Natural killer cell (primary cell): ENCODE results near the gene TPM3. TPM values are rescaled to one million over a fixed set of nuclear protein-coding genes. Genes with fewer than 3 reads are reported as not detected.

ENCODE experiments used
- ATAC-seq, 3 donors: fragments of 150-1000 bp in 2 of 3; fragments of 200-7000 bp in 1 of 3; cut with Tn5 transposase; 1 replicate in 1 of 3; 2 replicates in 2 of 3; pipeline ENCODE4 v1.10.0; 2021; ENCODE audit warnings: mild to moderate bottlenecking in 2 of 3, moderate library complexity in 2 of 3
- DNase-seq, 2 donors: peaks; one replicate each; pipeline versions ENCODE4 v3.0.0 to v3.0.0-alpha.2; 2013 to 2021; ENCODE audit warnings: mixed read lengths in 1 of 2
- H3K27ac ChIP-seq: one replicate; pipeline ENCODE4 v1.5.1; 2013; ENCODE audit warnings: mild to moderate bottlenecking, low read length
- H3K27me3 ChIP-seq: one replicate; pipeline ENCODE4 v1.6.1; 2013; ENCODE audit warnings: low read length; ENCODE audit not compliant: control insufficient read depth, insufficient read depth
- H3K36me3 ChIP-seq: one replicate; pipeline ENCODE4 v1.6.1; 2013; ENCODE audit warnings: low read length; ENCODE audit not compliant: control insufficient read depth, insufficient read depth
- H3K4me1 ChIP-seq: one replicate; pipeline ENCODE4 v1.6.1; 2013; ENCODE audit warnings: low read length; ENCODE audit not compliant: control insufficient read depth, insufficient read depth
- H3K4me3 ChIP-seq: one replicate; pipeline ENCODE4 v1.5.1; 2013; ENCODE audit warnings: low read length
- H3K9me3 ChIP-seq: one replicate; pipeline ENCODE4 v1.6.1; 2013; ENCODE audit warnings: low read length; ENCODE audit not compliant: control insufficient read depth, insufficient read depth
- H3K27ac Mint-ChIP-seq, 2 donors: one replicate each; pipeline ENCODE4 v1.8.0; 2022; ENCODE audit warnings: mild to moderate bottlenecking in 2 of 2, mixed read lengths in 2 of 2, moderate library complexity in 1 of 2
- H3K27me3 Mint-ChIP-seq, 2 donors: one replicate each; pipeline ENCODE4 v1.8.0; 2022; ENCODE audit warnings: low read depth in 2 of 2, mixed read lengths in 2 of 2
- H3K36me3 Mint-ChIP-seq: one replicate; pipeline ENCODE4 v1.8.0; 2022; ENCODE audit warnings: mixed read lengths
- H3K4me1 Mint-ChIP-seq, 2 donors: one replicate each; pipeline ENCODE4 v1.8.0; 2022; ENCODE audit warnings: mixed read lengths in 2 of 2
- H3K4me3 Mint-ChIP-seq: one replicate; pipeline ENCODE4 v1.8.0; 2022; ENCODE audit warnings: mild to moderate bottlenecking, moderate library complexity, mixed read lengths
- H3K9me3 Mint-ChIP-seq, 2 donors: one replicate each; pipeline ENCODE4 v1.8.0; 2022; ENCODE audit warnings: mixed read lengths in 2 of 2
- WGBS: methylation state at CpG from one replicate; pipeline ENCODE4 v1.1.7; 2013; ENCODE audit warnings: missing lambda C conversion rate; ENCODE audit not compliant: insufficient coverage; 5-methylcytosine and 5-hydroxymethylcytosine counted together
- intact Hi-C: fragments of 100-400 bp; cut with micrococcal nuclease; formaldehyde crosslinking; loops from one replicate; pipeline ENCODE4 v1.14.2; 2022
- total RNA-seq, 4 donors: library from RNA; stranded (reverse); fragments of 120-200 nt in 1 of 4; gene quantifications; one replicate each; pipeline versions ENCODE4 v1.2.3 to v1.2.4, GENCODE V29; 2013 to 2022
- TF ChIP-seq, protein P1 (sequence below): fragments of 200-600 bp; IDR thresholded peaks from one replicate; pipeline ENCODE4 v1.8.0; 2022; ENCODE audit warnings: antibody characterized with exemption

TPM3 gene
- total RNA-seq, 3 donors from 2014 or later (not counting 1 experiment from before 2014, with no cell fraction given): 516 to 622 (median 551) TPM

DNA sequence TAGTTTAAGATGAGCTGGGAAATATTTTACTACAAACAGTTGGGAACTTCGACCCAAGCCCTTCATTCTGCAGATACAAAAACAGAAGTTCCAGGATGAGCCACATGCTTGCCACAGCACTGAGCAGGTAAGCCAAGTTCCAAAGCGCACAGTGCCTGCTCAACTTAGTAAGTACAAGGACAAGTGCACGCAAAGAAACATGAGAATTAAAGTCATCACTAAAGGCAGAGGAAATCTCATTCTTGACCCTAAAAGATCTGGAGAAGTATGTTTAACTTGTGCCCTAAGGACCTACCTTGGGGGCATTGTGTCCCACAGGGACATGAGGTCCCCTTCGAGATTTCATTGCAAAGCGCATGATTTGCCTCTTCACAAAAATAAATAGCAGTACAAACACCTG, 27.6 kb upstream of the TPM3 start:
- H3K4me3 Mint-ChIP-seq: peak overlapping the region; percentile 90
- peaks cover 6% of the 10 kb centered on the region for H3K36me3 Mint-ChIP-seq
- peaks cover 20% of the 10 kb centered on the region for H3K36me3 ChIP-seq
- peak overlapping the region; percentile 96 for H3K4me3 ChIP-seq
- no peak for ATAC-seq
- H3K27ac ChIP-seq: peak overlapping the region; percentile 95
- H3K27ac Mint-ChIP-seq: peak overlapping the region; percentile 97 to 98
- peak in 1 of 2 donors; percentile 27 for DNase-seq
- intact Hi-C loops: no loop called here
- TF ChIP-seq, protein P1, sequence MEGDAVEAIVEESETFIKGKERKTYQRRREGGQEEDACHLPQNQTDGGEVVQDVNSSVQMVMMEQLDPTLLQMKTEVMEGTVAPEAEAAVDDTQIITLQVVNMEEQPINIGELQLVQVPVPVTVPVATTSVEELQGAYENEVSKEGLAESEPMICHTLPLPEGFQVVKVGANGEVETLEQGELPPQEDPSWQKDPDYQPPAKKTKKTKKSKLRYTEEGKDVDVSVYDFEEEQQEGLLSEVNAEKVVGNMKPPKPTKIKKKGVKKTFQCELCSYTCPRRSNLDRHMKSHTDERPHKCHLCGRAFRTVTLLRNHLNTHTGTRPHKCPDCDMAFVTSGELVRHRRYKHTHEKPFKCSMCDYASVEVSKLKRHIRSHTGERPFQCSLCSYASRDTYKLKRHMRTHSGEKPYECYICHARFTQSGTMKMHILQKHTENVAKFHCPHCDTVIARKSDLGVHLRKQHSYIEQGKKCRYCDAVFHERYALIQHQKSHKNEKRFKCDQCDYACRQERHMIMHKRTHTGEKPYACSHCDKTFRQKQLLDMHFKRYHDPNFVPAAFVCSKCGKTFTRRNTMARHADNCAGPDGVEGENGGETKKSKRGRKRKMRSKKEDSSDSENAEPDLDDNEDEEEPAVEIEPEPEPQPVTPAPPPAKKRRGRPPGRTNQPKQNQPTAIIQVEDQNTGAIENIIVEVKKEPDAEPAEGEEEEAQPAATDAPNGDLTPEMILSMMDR: no peak
- H3K27me3 ChIP-seq: no peaks in the 10 kb centered on the region
- H3K4me1 Mint-ChIP-seq: peaks cover 56 to 68% of the 10 kb centered on the region in 2 donors
- no peaks in the 10 kb centered on the region for H3K9me3 Mint-ChIP-seq
- 18% methylated on average over 5 of the region's 5 CpGs for WGBS
- H3K4me1 ChIP-seq: peaks cover 21% of the 10 kb centered on the region
- peaks cover 0 to 2% of the 10 kb centered on the region in 2 donors for H3K27me3 Mint-ChIP-seq
- no peaks in the 10 kb centered on the region for H3K9me3 ChIP-seq

DNA sequence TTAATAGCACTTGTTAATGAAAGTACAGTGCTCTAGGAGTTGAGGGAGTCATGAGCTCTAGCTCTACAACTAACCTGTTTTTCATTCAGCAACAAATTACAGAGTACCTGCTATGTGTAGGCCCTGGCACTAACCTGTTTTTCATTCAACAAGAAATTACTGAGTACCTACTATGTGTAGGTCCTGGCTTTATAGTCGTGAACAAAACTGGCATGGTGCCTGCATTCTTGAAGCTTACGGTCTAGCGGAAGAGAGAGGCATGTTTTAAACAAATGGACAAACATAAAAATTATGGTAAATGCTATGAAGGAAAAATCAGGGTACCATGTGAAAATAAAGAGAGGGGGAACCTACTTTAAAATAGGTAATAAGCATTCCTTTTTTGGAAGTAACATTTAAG, 26.6 kb upstream of the TPM3 start:
- no peak overlapping the region for H3K27ac ChIP-seq
- peaks cover 29% of the 10 kb centered on the region for H3K36me3 ChIP-seq
- ATAC-seq (no peak), DNase-seq (no peak)
- Mint-ChIP-seq H3K27me3 (peaks cover 0 to 2% of the 10 kb centered on the region in 2 donors), H3K9me3 (no peaks in the 10 kb centered on the region), H3K27ac (peak overlapping the region; percentile 97 to 98), H3K4me3 (peak overlapping the region; percentile 90), H3K36me3 (peaks cover 6% of the 10 kb centered on the region), H3K4me1 (peaks cover 46 to 58% of the 10 kb centered on the region in 2 donors)
- H3K27me3 ChIP-seq: no peaks in the 10 kb centered on the region
- TF ChIP-seq, protein P1: no peak
- WGBS: 100% methylated on average over 3 of the region's 3 CpGs
- intact Hi-C loops: no loop called here
- H3K9me3 ChIP-seq: no peaks in the 10 kb centered on the region
- peaks cover 21% of the 10 kb centered on the region for H3K4me1 ChIP-seq
- H3K4me3 ChIP-seq: no peak overlapping the region

DNA sequence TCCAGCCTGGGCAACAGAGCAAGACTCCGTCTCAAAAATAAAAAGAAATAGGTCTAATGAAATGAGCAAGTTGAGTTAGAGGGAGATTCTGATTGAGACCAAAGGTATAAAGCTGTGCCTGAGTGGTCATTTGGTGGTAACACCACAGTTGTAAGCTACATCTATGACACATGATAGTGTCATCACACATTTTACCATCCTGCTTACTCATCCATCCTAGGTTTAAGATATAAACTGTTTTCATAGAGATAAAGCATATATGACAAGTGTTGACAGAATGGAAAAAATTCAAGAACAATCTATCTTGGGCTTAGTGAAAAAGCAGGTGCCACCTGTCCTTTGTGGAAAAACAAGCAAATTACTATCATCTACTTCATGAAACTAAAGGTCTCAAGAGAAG, 21.4 kb upstream of the TPM3 start:
- no peak for DNase-seq
- peak in 1 of 3 donors; percentile 38 for ATAC-seq
- H3K36me3 Mint-ChIP-seq: peaks cover 7% of the 10 kb centered on the region
- H3K27me3 ChIP-seq: no peaks in the 10 kb centered on the region
- H3K4me3 ChIP-seq: no peak overlapping the region
- H3K9me3 Mint-ChIP-seq: no peaks in the 10 kb centered on the region
- TF ChIP-seq, protein P1: no peak
- H3K4me1 Mint-ChIP-seq: peaks cover 9 to 11% of the 10 kb centered on the region in 2 donors
- intact Hi-C loops: no loop called here
- H3K9me3 ChIP-seq: no peaks in the 10 kb centered on the region
- H3K4me1 ChIP-seq: no peaks in the 10 kb centered on the region
- no peak overlapping the region for H3K27ac Mint-ChIP-seq
- peaks cover 59% of the 10 kb centered on the region for H3K36me3 ChIP-seq
- no peak overlapping the region for H3K27ac ChIP-seq
- WGBS: 89% methylated on average over 1 of the region's 1 CpG
- H3K4me3 Mint-ChIP-seq: no peak overlapping the region
- H3K27me3 Mint-ChIP-seq: no peaks in the 10 kb centered on the region

DNA sequence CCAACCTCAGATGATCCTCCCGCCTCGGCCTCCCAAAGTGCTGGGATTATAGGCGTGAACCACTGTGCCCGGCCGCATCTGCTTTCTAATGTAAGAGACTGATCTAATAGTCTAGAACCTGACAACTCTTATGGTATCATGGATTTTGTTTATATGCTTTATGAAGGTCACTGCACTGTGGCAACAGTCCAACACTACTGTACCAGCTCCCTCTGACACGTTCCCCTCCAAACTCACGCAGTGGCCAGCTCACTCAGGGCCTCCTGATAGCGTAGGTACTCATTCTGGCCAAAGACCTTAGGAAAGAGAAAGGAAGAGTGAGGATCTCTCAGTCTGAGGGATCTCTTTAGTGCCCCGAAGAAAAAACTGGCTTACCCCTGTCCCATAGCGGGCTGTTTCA, 20.2 kb upstream of the TPM3 start:
- H3K27ac Mint-ChIP-seq: peak overlapping the region in 1 of 2 donors; percentile 44
- H3K27me3 ChIP-seq: no peaks in the 10 kb centered on the region
- H3K9me3 ChIP-seq: no peaks in the 10 kb centered on the region
- ATAC-seq (no peak), DNase-seq (no peak)
- no peaks in the 10 kb centered on the region for H3K4me1 Mint-ChIP-seq
- H3K36me3 Mint-ChIP-seq: peaks cover 7% of the 10 kb centered on the region
- WGBS: 98% methylated on average over 10 of the region's 10 CpGs
- intact Hi-C loops: no loop called here
- TF ChIP-seq, protein P1: no peak
- H3K36me3 ChIP-seq: peaks cover 53% of the 10 kb centered on the region
- H3K27ac ChIP-seq: no peak overlapping the region
- no peaks in the 10 kb centered on the region for H3K9me3 Mint-ChIP-seq
- H3K4me1 ChIP-seq: no peaks in the 10 kb centered on the region
- no peak overlapping the region for H3K4me3 Mint-ChIP-seq
- no peaks in the 10 kb centered on the region for H3K27me3 Mint-ChIP-seq
- H3K4me3 ChIP-seq: no peak overlapping the region
